Stimulated activated CD4-positive, alpha-beta T cell treated with anti-CD3 and anti-CD28 coated beads, Interleukin-12 subunit alpha, Interleukin-12 subunit beta, amount 100 ng/mL, for 24 hours (primary cell): ENCODE measurements around the gene TCF12.
"Not testable (repeated sequence)": the region's sequence is repeated elsewhere in the genome, so short reads cannot be mapped to it uniquely, and the experiment has no call there.

Experiments
- DNase-seq, 2 experiments: peaks; one replicate each; pipeline ENCODE4 v3.0.0-alpha.2; 2020; ENCODE audit warnings: low read depth in 2 of 2

The TCF12 gene

GRCh38 chr15:56915888-56916287 is 2.6 kb upstream of the TCF12 start:
- DNase-seq: no peak

- DNase-seq: no peak
These were observed 1.5 kb upstream of the TCF12 start for GRCh38 chr15:56916825-56917477.

- no peak for DNase-seq
These were observed 795 bp upstream of the TCF12 start for GRCh38 chr15:56917652-56918045.

- peak; percentile 15 to 33 for DNase-seq
These were observed 676 bp downstream of the TCF12 start for GRCh38 chr15:56919031-56919608.

- peak in 1 of 2 experiments; percentile 5 for DNase-seq
These were observed 1.3 kb downstream of the TCF12 start for GRCh38 chr15:56919609-56920366.

GRCh38 chr15:56920367-56920627 is 1.9 kb downstream of the TCF12 start:
- no peak for DNase-seq

- DNase-seq: no peak
These were observed 4.7 kb downstream of the TCF12 start for GRCh38 chr15:56923174-56923591.

- DNase-seq: no peak
These were observed 9.4 kb downstream of the TCF12 start for GRCh38 chr15:56927816-56928215.

- no peak for DNase-seq
These were observed 11.0 kb downstream of the TCF12 start for GRCh38 chr15:56929399-56929798.

- no peak for DNase-seq
These were observed 11.5 kb downstream of the TCF12 start for GRCh38 chr15:56929933-56930332.

GRCh38 chr15:56930669-56931313 is 12.3 kb downstream of the TCF12 start:
- no peak for DNase-seq

GRCh38 chr15:56931639-56932508 is 13.4 kb downstream of the TCF12 start:
- no peak for DNase-seq

GRCh38 chr15:56932509-56932868 is 14.0 kb downstream of the TCF12 start:
- not testable (repeated sequence) for DNase-seq

GRCh38 chr15:56933410-56933809 is 15.0 kb downstream of the TCF12 start:
- no peak for DNase-seq

- DNase-seq: no peak
These were observed 15.4 kb downstream of the TCF12 start for GRCh38 chr15:56933811-56934210.

GRCh38 chr15:56934269-56934668 is 15.8 kb downstream of the TCF12 start:
- no peak for DNase-seq

GRCh38 chr15:56936929-56937328 is 18.5 kb downstream of the TCF12 start:
- DNase-seq: no peak

- no peak for DNase-seq
These were observed 20.8 kb downstream of the TCF12 start for GRCh38 chr15:56939257-56939656.

GRCh38 chr15:56940388-56940787 is 21.9 kb downstream of the TCF12 start:
- no peak for DNase-seq

- no peak for DNase-seq
These were observed 23.7 kb downstream of the TCF12 start for GRCh38 chr15:56942118-56942517.

- no peak for DNase-seq
These were observed 25.0 kb downstream of the TCF12 start for GRCh38 chr15:56943403-56943802.

GRCh38 chr15:56944485-56944884 is 26.0 kb downstream of the TCF12 start:
- no peak for DNase-seq
